ENCODE results near the gene TVP23C. TPM values are rescaled to one million over a fixed set of nuclear protein-coding genes. Genes with fewer than 3 reads are reported as not detected.

Gene TVP23C
- total RNA-seq, 2 experiments from 2014 or later: 8.1 to 8.2 TPM

- no peak for TF ChIP-seq CTCF (IDR thresholded peaks at IDR 0.05)
- H3K27me3 Mint-ChIP-seq: no peaks in the 10 kb centered on the region
- ChIA-PET POLR2A (no interaction called here), CTCF (no interaction called here)
- H3K27ac Mint-ChIP-seq: no peak overlapping the region
- no peak overlapping the region for H3K4me3 Mint-ChIP-seq
- no peaks in the 10 kb centered on the region for H3K4me1 Mint-ChIP-seq (ENCODE audit: low read depth)
- intact Hi-C loops (cut with micrococcal nuclease): no loop called here
- no peak for DNase-seq
- H3K36me3 Mint-ChIP-seq (ENCODE audit: low read depth): peaks cover 17% of the 10 kb centered on the region
- no peak for ATAC-seq
- peaks cover 10% of the 10 kb centered on the region for H3K9me3 Mint-ChIP-seq
Measured at GRCh38 chr17:15453782-15454181, 109.5 kb downstream of the TVP23C start.

- Mint-ChIP-seq H3K27me3 (no peaks in the 10 kb centered on the region), H3K4me1 (ENCODE audit: low read depth) (no peaks in the 10 kb centered on the region), H3K4me3 (no peak overlapping the region), H3K27ac (no peak overlapping the region), H3K9me3 (peaks cover 10% of the 10 kb centered on the region), H3K36me3 (ENCODE audit: low read depth) (peaks cover 17% of the 10 kb centered on the region)
- CTCF ChIA-PET: no interaction called here
- POLR2A ChIA-PET: no interaction called here
- intact Hi-C loops (cut with micrococcal nuclease): no loop called here
- no peak for ATAC-seq
- TF ChIP-seq CTCF (IDR thresholded peaks at IDR 0.05): no peak
- no peak for DNase-seq
Measured at GRCh38 chr17:15453246-15453645, 110.0 kb downstream of the TVP23C start.

- CTCF ChIA-PET: no interaction called here
- H3K27ac Mint-ChIP-seq: no peak overlapping the region
Measured at GRCh38 chr17:15452746-15453145, 110.5 kb downstream of the TVP23C start.

More at GRCh38 chr17:15452746-15453145, 110.5 kb downstream of the TVP23C start:
- no peak for ATAC-seq
- peaks cover 17% of the 10 kb centered on the region for H3K36me3 Mint-ChIP-seq (ENCODE audit: low read depth)
- no peak for TF ChIP-seq CTCF (IDR thresholded peaks at IDR 0.05)
- intact Hi-C loops (cut with micrococcal nuclease): no loop called here
- DNase-seq: no peak
- no peaks in the 10 kb centered on the region for H3K4me1 Mint-ChIP-seq (ENCODE audit: low read depth)
- no peak overlapping the region for H3K4me3 Mint-ChIP-seq
- peaks cover 10% of the 10 kb centered on the region for H3K9me3 Mint-ChIP-seq
- POLR2A ChIA-PET: no interaction called here
- no peaks in the 10 kb centered on the region for H3K27me3 Mint-ChIP-seq

Other genes starting within 250 kb of the TVP23C start
- not detected for gene TEKT3, start 221.9 kb downstream of the TVP23C start, total RNA-seq
- 1 to 10 TPM; 3.6 to 3.7 TPM for gene CDRT4, start 95.9 kb downstream of the TVP23C start, total RNA-seq
- under 1 TPM; 0.36 to 0.51 TPM for gene FBXW10B, start 56.2 kb upstream of the TVP23C start, total RNA-seq
- 10 to 100 TPM; 13.9 to 17.8 TPM for gene TRIM16, start 120.8 kb upstream of the TVP23C start, total RNA-seq
- gene ZNF286A, start 136.3 kb upstream of the TVP23C start, total RNA-seq: 10 to 100 TPM; 39.8 to 44.7 TPM
- gene TBC1D26, start 168.8 kb upstream of the TVP23C start, total RNA-seq: under 1 TPM; 0.68 to 0.76 TPM

Measured in activated CD8-positive, alpha-beta T cell treated with anti-CD3 and anti-CD28 coated beads for 36 hours (primary cell).